ENCODE measurements around the gene TRIM9.
A peak's percentile ranks its signal among the peaks of the same experiment; 100 is the strongest.

TRIM9 gene

GRCh38 chr14:51097287-51097686 is 2.4 kb upstream of the TRIM9 start:
- Histone ChIP-seq H3K4me2 (ENCODE audit: low read depth, low read length) (no peak overlapping the region), H3K36me3 (replicated peaks; ENCODE audit: insufficient read depth, low read length) (no peaks in the 10 kb centered on the region), H3K27ac (ENCODE audit: low read length) (no peak overlapping the region), H3F3A (ENCODE audit: insufficient read depth, low read length) (no peaks in the 10 kb centered on the region), H3K4me1 (ENCODE audit: low read length) (no peaks in the 10 kb centered on the region), H4K20me1 (ENCODE audit: insufficient read depth, low read length) (no peaks in the 10 kb centered on the region), H2AFZ (ENCODE audit: low read length) (no peak overlapping the region), H3K9ac (ENCODE audit: low read length) (no peak overlapping the region), H3K27me3 (replicated peaks; ENCODE audit: insufficient read depth, low read length) (no peaks in the 10 kb centered on the region), H3K9me3 (replicated peaks; ENCODE audit: insufficient read depth, low read length) (no peaks in the 10 kb centered on the region), H3K4me3 (ENCODE audit: low read length) (no peak overlapping the region), H3K9me2 (replicated peaks; ENCODE audit: insufficient read depth, low read length) (no peaks in the 10 kb centered on the region), H3K79me2 (ENCODE audit: low read length) (no peaks in the 10 kb centered on the region)
- DNase-seq, result no peak
- TF ChIP-seq CTCF (IDR thresholded peaks at IDR 0.05; ENCODE audit: low read length), result no peak
- no peak for TF ChIP-seq EZH2phosphoT487 (IDR thresholded peaks at IDR 0.05; ENCODE audit: low read length)
- TF ChIP-seq EZH2 (optimal IDR thresholded peaks at IDR 0.05; ENCODE audit: low read depth, low read length), result no peak

- no peaks in the 10 kb centered on the region for H3K27me3 ChIP-seq (replicated peaks; ENCODE audit: insufficient read depth, low read length)
- no peaks in the 10 kb centered on the region for H3F3A ChIP-seq (ENCODE audit: insufficient read depth, low read length)
- no peaks in the 10 kb centered on the region for H3K9me3 ChIP-seq (replicated peaks; ENCODE audit: insufficient read depth, low read length)
- H3K79me2 ChIP-seq (ENCODE audit: low read length), result no peaks in the 10 kb centered on the region
- no peak overlapping the region for H3K4me3 ChIP-seq (ENCODE audit: low read length)
- TF ChIP-seq EZH2phosphoT487 (IDR thresholded peaks at IDR 0.05; ENCODE audit: low read length) (no peak), EZH2 (optimal IDR thresholded peaks at IDR 0.05; ENCODE audit: low read depth, low read length) (no peak), CTCF (IDR thresholded peaks at IDR 0.05; ENCODE audit: low read length) (no peak)
- H2AFZ ChIP-seq (ENCODE audit: low read length), result no peak overlapping the region
- no peak overlapping the region for H3K9ac ChIP-seq (ENCODE audit: low read length)
- H3K36me3 ChIP-seq (replicated peaks; ENCODE audit: insufficient read depth, low read length), result no peaks in the 10 kb centered on the region
- H4K20me1 ChIP-seq (ENCODE audit: insufficient read depth, low read length), result no peaks in the 10 kb centered on the region
- no peak overlapping the region for H3K27ac ChIP-seq (ENCODE audit: low read length)
- no peaks in the 10 kb centered on the region for H3K4me1 ChIP-seq (ENCODE audit: low read length)
- DNase-seq, result no peak
- no peaks in the 10 kb centered on the region for H3K9me2 ChIP-seq (replicated peaks; ENCODE audit: insufficient read depth, low read length)
- H3K4me2 ChIP-seq (ENCODE audit: low read depth, low read length), result no peak overlapping the region
These were observed 2.0 kb upstream of the TRIM9 start for GRCh38 chr14:51096870-51097269.

- Histone ChIP-seq H3K9me2 (replicated peaks; ENCODE audit: insufficient read depth, low read length) (no peaks in the 10 kb centered on the region), H3K27me3 (replicated peaks; ENCODE audit: insufficient read depth, low read length) (no peaks in the 10 kb centered on the region), H3K79me2 (ENCODE audit: low read length) (no peaks in the 10 kb centered on the region), H3K36me3 (replicated peaks; ENCODE audit: insufficient read depth, low read length) (no peaks in the 10 kb centered on the region), H3K4me2 (ENCODE audit: low read depth, low read length) (peak overlapping the region; percentile 91; the same call in 1 of the 2 replicates), H3K9ac (ENCODE audit: low read length) (no peak overlapping the region), H3K27ac (ENCODE audit: low read length) (no peak overlapping the region), H3K4me1 (ENCODE audit: low read length) (no peaks in the 10 kb centered on the region), H4K20me1 (ENCODE audit: insufficient read depth, low read length) (no peaks in the 10 kb centered on the region), H3K4me3 (ENCODE audit: low read length) (peak overlapping the region; percentile 72), H3F3A (ENCODE audit: insufficient read depth, low read length) (no peaks in the 10 kb centered on the region), H2AFZ (ENCODE audit: low read length) (peak overlapping the region; percentile 89; the same call in 1 of the 2 replicates), H3K9me3 (replicated peaks; ENCODE audit: insufficient read depth, low read length) (no peaks in the 10 kb centered on the region)
- TF ChIP-seq EZH2phosphoT487 (IDR thresholded peaks at IDR 0.05; ENCODE audit: low read length) (no peak), EZH2 (optimal IDR thresholded peaks at IDR 0.05; ENCODE audit: low read depth, low read length) (no peak), CTCF (IDR thresholded peaks at IDR 0.05; ENCODE audit: low read length) (no peak)
- DNase-seq, result no peak
These were observed 1.2 kb upstream of the TRIM9 start for GRCh38 chr14:51095854-51096823.
